ENCODE data around the gene NFIA. TPM values are rescaled to one million over a fixed set of nuclear protein-coding genes. Genes with fewer than 3 reads are reported as not detected.

Gene NFIA
- total RNA-seq, 1 experiment from 2014 or later, result 0.35 TPM

DNA sequence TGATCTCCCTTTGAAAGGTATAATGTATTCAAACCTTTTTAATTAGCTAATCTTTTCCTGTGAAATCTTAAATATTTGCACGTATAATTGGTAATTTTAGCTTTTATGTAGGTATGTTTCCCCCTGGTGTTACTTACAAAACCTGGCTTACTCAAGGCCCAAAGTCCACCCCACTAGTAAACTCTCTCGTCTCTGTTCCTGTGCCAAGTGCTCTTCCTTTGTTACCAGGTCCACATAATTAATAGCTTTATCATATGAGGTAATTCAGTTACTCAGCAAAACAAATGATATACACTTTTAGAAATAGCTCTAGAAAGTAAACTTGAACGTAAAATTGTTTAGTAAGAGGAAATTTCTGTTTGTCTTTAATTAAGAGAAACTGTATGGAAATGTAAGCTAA lies 36.7 kb downstream of the NFIA start:
- WGBS (ENCODE audit: extremely low coverage, insufficient read length, low lambda C conversion rate), result no CpG with 5 or more reads among the region's 3 CpGs
- Mint-ChIP-seq H3K4me1 (peaks cover 6% of the 10 kb centered on the region in 2 experiments; a peak in 2 of 4 replicates), H3K36me3 (ENCODE audit: insufficient read depth in 1 of 3, low read depth in 3 of 3) (no peaks in the 10 kb centered on the region; a peak in 1 of 7 replicates), H3K4me3 (no peak overlapping the region), H3K27ac (no peak overlapping the region), H3K27me3 (ENCODE audit: low read depth) (no peaks in the 10 kb centered on the region; the same call in 1 of the 2 replicates), H3K9me3 (no peaks in the 10 kb centered on the region; a peak in 1 of 5 replicates)
- Histone ChIP-seq H2AFZ (ENCODE audit: low read length) (no peak overlapping the region), H2BK15ac (ENCODE audit: low read depth, low read length) (no peak overlapping the region), H4K5ac (ENCODE audit: insufficient read length, low read depth, low read length) (no peak overlapping the region), H3K27me3 (ENCODE audit: insufficient read depth, low read length) (no peaks in the 10 kb centered on the region), H2AK5ac (ENCODE audit: insufficient read length, low read length) (no peak overlapping the region), H2BK12ac (ENCODE audit: insufficient read length, low read depth, low read length) (no peak overlapping the region), H4K91ac (ENCODE audit: insufficient read length, low read depth, low read length) (no peak overlapping the region), H3K23ac (ENCODE audit: insufficient read length, low read depth, low read length) (no peak overlapping the region), H3K27ac (ENCODE audit: insufficient read length, low read depth, low read length) (no peak overlapping the region), H2BK5ac (ENCODE audit: insufficient read length, low read length) (no peak overlapping the region), H3K18ac (ENCODE audit: insufficient read length, low read depth, low read length) (no peak overlapping the region), H3K79me1 (ENCODE audit: insufficient read depth, low read depth, low read length, poor library complexity, severe bottlenecking) (no peaks in the 10 kb centered on the region), H3K23me2 (ENCODE audit: insufficient read length, low read depth, low read length, poor library complexity, severe bottlenecking) (no peaks in the 10 kb centered on the region), H2BK20ac (ENCODE audit: low read depth, low read length, poor library complexity, severe bottlenecking) (no peak overlapping the region), H3K4ac (ENCODE audit: low read depth, low read length) (no peak overlapping the region), H3K14ac (ENCODE audit: insufficient read depth, low read length) (no peak overlapping the region), H3K9ac (ENCODE audit: extremely low read depth, insufficient read length, low read length) (no peak overlapping the region), H3T11ph (ENCODE audit: low read length) (no peak overlapping the region), H3K79me2 (ENCODE audit: insufficient read depth, low read length) (no peaks in the 10 kb centered on the region), H3K9me3 (ENCODE audit: control insufficient read depth, low read depth, low read length) (no peaks in the 10 kb centered on the region), H3K4me2 (ENCODE audit: insufficient read depth, insufficient read length, low read length) (no peak overlapping the region), H4K20me1 (ENCODE audit: control insufficient read depth, insufficient read depth, insufficient read length) (no peaks in the 10 kb centered on the region), H2BK120ac (ENCODE audit: low read depth, low read length, poor library complexity, severe bottlenecking) (no peak overlapping the region), H3K56ac (ENCODE audit: insufficient read length, low read depth, low read length) (no peak overlapping the region), H3K4me1 (ENCODE audit: insufficient read depth, low read length) (no peaks in the 10 kb centered on the region), H4K8ac (replicated peaks; ENCODE audit: insufficient read length, low read depth, low read length) (no peak overlapping the region)
- DNase-seq, result no peak
- TF ChIP-seq, protein P1, sequence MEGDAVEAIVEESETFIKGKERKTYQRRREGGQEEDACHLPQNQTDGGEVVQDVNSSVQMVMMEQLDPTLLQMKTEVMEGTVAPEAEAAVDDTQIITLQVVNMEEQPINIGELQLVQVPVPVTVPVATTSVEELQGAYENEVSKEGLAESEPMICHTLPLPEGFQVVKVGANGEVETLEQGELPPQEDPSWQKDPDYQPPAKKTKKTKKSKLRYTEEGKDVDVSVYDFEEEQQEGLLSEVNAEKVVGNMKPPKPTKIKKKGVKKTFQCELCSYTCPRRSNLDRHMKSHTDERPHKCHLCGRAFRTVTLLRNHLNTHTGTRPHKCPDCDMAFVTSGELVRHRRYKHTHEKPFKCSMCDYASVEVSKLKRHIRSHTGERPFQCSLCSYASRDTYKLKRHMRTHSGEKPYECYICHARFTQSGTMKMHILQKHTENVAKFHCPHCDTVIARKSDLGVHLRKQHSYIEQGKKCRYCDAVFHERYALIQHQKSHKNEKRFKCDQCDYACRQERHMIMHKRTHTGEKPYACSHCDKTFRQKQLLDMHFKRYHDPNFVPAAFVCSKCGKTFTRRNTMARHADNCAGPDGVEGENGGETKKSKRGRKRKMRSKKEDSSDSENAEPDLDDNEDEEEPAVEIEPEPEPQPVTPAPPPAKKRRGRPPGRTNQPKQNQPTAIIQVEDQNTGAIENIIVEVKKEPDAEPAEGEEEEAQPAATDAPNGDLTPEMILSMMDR (conservative IDR thresholded peaks at IDR 0.05), result no peak

Data from H9 (cell line).